Posterior cingulate gyrus (tissue), 11 donors: ENCODE results near the gene GFRA4.
"Not testable (repeated sequence)": the region's sequence is repeated elsewhere in the genome, so short reads cannot be mapped to it uniquely, and the experiment has no call there.

ENCODE experiments used
- DNase-seq, 10 donors: peaks; one replicate each; pipeline versions ENCODE4 v3.0.0 to v3.0.0-alpha.2; 2020 to 2021; ENCODE audit warnings: mixed read lengths in 3 of 10
- intact Hi-C: fragments of 100-400 bp; cut with DNase I; formaldehyde crosslinking; loops from one replicate; pipeline ENCODE4 v1.15.1; 2023

The GFRA4 gene

GRCh38 chr20:3630429-3630828 lies 32.8 kb downstream of the GFRA4 start:
- no peak for DNase-seq
- intact Hi-C loops, result no loop called here

GRCh38 chr20:3629893-3630292 lies 33.3 kb downstream of the GFRA4 start:
- intact Hi-C loops, result no loop called here
- DNase-seq, result no peak

- DNase-seq, result no peak
- intact Hi-C loops, result no loop called here
These were observed 34.5 kb downstream of the GFRA4 start for GRCh38 chr20:3628502-3629314.

- no peak for DNase-seq
- intact Hi-C loops, result no loop called here
These were observed 35.7 kb downstream of the GFRA4 start for GRCh38 chr20:3627476-3627875.

GRCh38 chr20:3622406-3622805 lies 40.8 kb downstream of the GFRA4 start:
- intact Hi-C loops, result no loop called here
- no peak for DNase-seq

- intact Hi-C loops, result no loop called here
- no peak for DNase-seq
These were observed 42.1 kb downstream of the GFRA4 start for GRCh38 chr20:3621111-3621510.

GRCh38 chr20:3616250-3616649 lies 46.9 kb downstream of the GFRA4 start:
- no peak for DNase-seq
- intact Hi-C loops, result no loop called here

- DNase-seq, intact Hi-C loops: not testable (repeated sequence)
These were observed 47.9 kb downstream of the GFRA4 start for GRCh38 chr20:3615171-3615840.

GRCh38 chr20:3614466-3614865 lies 48.7 kb downstream of the GFRA4 start:
- intact Hi-C loops, result no loop called here
- no peak for DNase-seq

- peak in 8 of 10 donors; percentile 33 to 84 (median 45) for DNase-seq
These were observed 49.3 kb downstream of the GFRA4 start for GRCh38 chr20:3613821-3614440.

GRCh38 chr20:3612795-3613572 lies 50.2 kb downstream of the GFRA4 start:
- no peak for DNase-seq
- intact Hi-C loops, result no loop called here

More at GRCh38 chr20:3613821-3614440, 49.3 kb downstream of the GFRA4 start:
- intact Hi-C loops, result no loop called here

- intact Hi-C loops, result no loop called here
- no peak for DNase-seq
These were observed 51.3 kb downstream of the GFRA4 start for GRCh38 chr20:3611901-3612300.
